MCF 10A (cell line): ENCODE measurements around the gene NOD2. TPM values are rescaled to one million over a fixed set of nuclear protein-coding genes. Genes with fewer than 3 reads are reported as not detected.
A peak's percentile ranks its signal among the peaks of the same experiment; 100 is the strongest.

Source experiments
- BruUV-seq: library from RNA; stranded (reverse); fragments of 400-500 nt; replicated peaks from 2 replicates; lab custom pipeline; 2021; lab: Mats Ljungman, UMichigan
- CTCF ChIA-PET: fragments of 300-600 bp; sonication (Branson Sonifier 250); formaldehyde crosslinking; extraction: SDS; loops from one replicate; lab custom pipeline; 2021; ENCODE audit warnings: antibody characterized with exemption, inconsistent platforms; lab: Yijun Ruan, JAX
- POLR2A ChIA-PET: fragments of 300-600, 350-650 bp; sonication (Branson Sonifier 250); formaldehyde crosslinking; extraction: SDS; loops from one replicate; lab custom pipeline; 2020; ENCODE audit warnings: antibody characterized with exemption, inconsistent platforms; lab: Yijun Ruan, JAX
- DNase-seq: peaks from one replicate; pipeline ENCODE4 v3.0.0-alpha.2; 2018; ENCODE audit not compliant: unreplicated experiment
- H3K27ac Mint-ChIP-seq: one replicate; pipeline ENCODE4 v1.8.0; 2022; ENCODE audit warnings: mild to moderate bottlenecking, low read depth, mixed read lengths; ENCODE audit not compliant: unreplicated experiment
- H3K27me3 Mint-ChIP-seq: one replicate; pipeline ENCODE4 v1.8.0; 2022; ENCODE audit warnings: mixed read lengths; ENCODE audit not compliant: insufficient read depth, unreplicated experiment
- H3K36me3 Mint-ChIP-seq: one replicate; pipeline ENCODE4 v1.8.0; 2022; ENCODE audit warnings: mild to moderate bottlenecking, moderate library complexity, mixed read lengths; ENCODE audit not compliant: insufficient read depth, unreplicated experiment
- H3K4me1 Mint-ChIP-seq: one replicate; pipeline ENCODE4 v1.8.0; 2022; ENCODE audit warnings: mixed read lengths; ENCODE audit not compliant: insufficient read depth, unreplicated experiment
- H3K4me3 Mint-ChIP-seq: one replicate; pipeline ENCODE4 v1.8.0; 2022; ENCODE audit warnings: mild to moderate bottlenecking, moderate library complexity, mixed read lengths; ENCODE audit not compliant: unreplicated experiment
- H3K9me3 Mint-ChIP-seq: one replicate; pipeline ENCODE4 v1.8.0; 2022; ENCODE audit warnings: mixed read lengths; ENCODE audit not compliant: unreplicated experiment
- intact Hi-C: fragments of 100-400 bp; cut with micrococcal nuclease; formaldehyde crosslinking; loops from 2 replicates; pipeline ENCODE4 v1.14.1; 2022
- total RNA-seq: library from RNA; stranded (reverse); gene quantifications from 2 replicates; pipeline ENCODE4 v1.2.3, GENCODE V29; 2022
- TF ChIP-seq, protein P1 (sequence below): fragments of 200-600 bp; IDR thresholded peaks from one replicate; pipeline ENCODE4 v1.8.0; 2022; ENCODE audit warnings: antibody characterized with exemption, mild to moderate bottlenecking; ENCODE audit not compliant: unreplicated experiment

Gene NOD2
- total RNA-seq, 1 experiment from 2014 or later, result 1.7 TPM

DNA sequence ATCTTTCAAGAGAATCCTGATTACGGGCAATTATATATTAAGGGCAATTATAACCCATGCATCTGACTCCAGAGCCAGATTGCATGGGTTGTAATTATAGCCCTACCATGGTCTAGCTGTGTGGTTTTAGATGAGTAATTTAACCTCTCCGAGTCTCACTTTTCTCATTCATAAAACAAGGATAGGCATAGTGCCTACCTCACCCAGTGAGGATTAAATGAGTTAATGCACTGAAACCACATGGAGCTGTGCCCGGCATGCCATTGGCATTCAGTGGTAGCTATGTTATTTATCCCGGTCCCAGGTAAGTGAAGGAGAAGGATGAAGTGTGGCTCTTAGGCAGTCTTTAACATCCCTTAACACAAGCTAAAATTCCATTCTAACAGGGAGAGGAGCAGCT is 18.6 kb upstream of the NOD2 start:
- TF ChIP-seq, protein P1, sequence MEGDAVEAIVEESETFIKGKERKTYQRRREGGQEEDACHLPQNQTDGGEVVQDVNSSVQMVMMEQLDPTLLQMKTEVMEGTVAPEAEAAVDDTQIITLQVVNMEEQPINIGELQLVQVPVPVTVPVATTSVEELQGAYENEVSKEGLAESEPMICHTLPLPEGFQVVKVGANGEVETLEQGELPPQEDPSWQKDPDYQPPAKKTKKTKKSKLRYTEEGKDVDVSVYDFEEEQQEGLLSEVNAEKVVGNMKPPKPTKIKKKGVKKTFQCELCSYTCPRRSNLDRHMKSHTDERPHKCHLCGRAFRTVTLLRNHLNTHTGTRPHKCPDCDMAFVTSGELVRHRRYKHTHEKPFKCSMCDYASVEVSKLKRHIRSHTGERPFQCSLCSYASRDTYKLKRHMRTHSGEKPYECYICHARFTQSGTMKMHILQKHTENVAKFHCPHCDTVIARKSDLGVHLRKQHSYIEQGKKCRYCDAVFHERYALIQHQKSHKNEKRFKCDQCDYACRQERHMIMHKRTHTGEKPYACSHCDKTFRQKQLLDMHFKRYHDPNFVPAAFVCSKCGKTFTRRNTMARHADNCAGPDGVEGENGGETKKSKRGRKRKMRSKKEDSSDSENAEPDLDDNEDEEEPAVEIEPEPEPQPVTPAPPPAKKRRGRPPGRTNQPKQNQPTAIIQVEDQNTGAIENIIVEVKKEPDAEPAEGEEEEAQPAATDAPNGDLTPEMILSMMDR, result no peak
- intact Hi-C loops, result no loop called here
- Mint-ChIP-seq H3K36me3 (no peaks in the 10 kb centered on the region), H3K27me3 (no peaks in the 10 kb centered on the region), H3K4me3 (no peak overlapping the region), H3K27ac (no peak overlapping the region), H3K4me1 (no peaks in the 10 kb centered on the region), H3K9me3 (peaks cover 15% of the 10 kb centered on the region)
- POLR2A ChIA-PET, result interaction anchor here (0.7 to 1.1 kb wide), 2 partner anchors 16 to 67 kb away, joined by 3 to 4 read pairs; partner anchors contain the start of gene CYLD
- CTCF ChIA-PET, result interaction anchor here (0.6 to 14.5 kb wide), 7 partner anchors 9 to 1290 kb away, joined by 3 to 251 read pairs (median 7); partner anchors contain the start of genes BRD7 and CYLD
- DNase-seq, result no peak
- BruUV-seq, result no TSS peak

DNA sequence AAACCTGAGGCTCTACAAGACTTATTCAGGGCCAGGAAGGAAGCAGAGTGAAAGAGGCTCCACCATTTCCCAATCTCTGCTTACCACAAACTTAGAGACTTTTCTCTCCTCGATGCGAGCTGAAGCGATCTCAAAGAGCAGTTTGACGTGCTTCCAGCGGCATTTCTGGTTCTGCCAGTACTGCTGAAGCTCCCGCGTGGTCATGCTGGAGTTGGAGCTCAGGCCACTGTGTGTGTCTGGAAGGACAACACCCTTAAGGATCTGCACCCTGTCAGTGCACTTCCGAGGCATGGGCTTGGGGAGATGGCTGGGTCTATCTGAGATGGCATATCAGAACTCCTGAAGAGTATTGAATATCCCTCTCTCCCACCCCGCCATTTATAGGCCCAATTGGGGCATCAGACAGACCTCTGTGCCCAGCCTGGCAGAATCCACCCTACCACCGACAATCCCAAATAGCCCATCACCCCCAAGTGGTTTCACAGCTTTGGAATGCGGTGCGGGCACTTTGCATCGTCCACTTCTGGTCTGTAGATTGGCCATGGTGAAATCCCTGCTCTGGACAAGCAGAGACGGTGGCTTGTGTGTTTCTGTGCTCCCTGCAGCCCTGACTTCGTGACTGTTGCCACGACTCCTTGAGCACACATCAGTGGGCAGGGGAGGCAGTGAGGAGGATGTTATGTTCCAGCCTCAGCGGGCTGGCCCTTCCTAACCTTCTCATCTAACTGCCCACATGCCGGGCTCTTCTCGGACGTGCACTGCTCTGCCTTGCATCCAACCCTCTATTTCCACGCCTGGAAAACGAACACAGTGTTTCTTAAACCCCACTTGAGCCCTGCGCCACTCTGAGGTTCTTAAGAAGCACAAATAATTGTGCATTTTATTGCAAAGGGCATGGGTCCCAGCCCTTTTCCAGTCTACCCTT is 17.5 kb upstream of the NOD2 start:
- intact Hi-C loops, result loop anchor here (1.0 kb wide), 1 partner anchor 130 kb away; no protein-coding TSS in a partner anchor
- Mint-ChIP-seq H3K9me3 (peaks cover 15% of the 10 kb centered on the region), H3K4me1 (no peaks in the 10 kb centered on the region), H3K27me3 (no peaks in the 10 kb centered on the region), H3K36me3 (no peaks in the 10 kb centered on the region), H3K27ac (peak overlapping the region; percentile 37), H3K4me3 (no peak overlapping the region)
- TF ChIP-seq, protein P1, result no peak
- POLR2A ChIA-PET, result interaction anchor here (0.6 kb wide), 1 partner anchor 1063 kb away, joined by 3 read pairs; no protein-coding TSS in a partner anchor
- DNase-seq, result no peak
- BruUV-seq, result no TSS peak
- CTCF ChIA-PET, result interaction anchor here (1.2 to 14.5 kb wide), 8 partner anchors 10 to 131 kb away, joined by 3 to 251 read pairs (median 5); partner anchors contain the start of gene CYLD

DNA sequence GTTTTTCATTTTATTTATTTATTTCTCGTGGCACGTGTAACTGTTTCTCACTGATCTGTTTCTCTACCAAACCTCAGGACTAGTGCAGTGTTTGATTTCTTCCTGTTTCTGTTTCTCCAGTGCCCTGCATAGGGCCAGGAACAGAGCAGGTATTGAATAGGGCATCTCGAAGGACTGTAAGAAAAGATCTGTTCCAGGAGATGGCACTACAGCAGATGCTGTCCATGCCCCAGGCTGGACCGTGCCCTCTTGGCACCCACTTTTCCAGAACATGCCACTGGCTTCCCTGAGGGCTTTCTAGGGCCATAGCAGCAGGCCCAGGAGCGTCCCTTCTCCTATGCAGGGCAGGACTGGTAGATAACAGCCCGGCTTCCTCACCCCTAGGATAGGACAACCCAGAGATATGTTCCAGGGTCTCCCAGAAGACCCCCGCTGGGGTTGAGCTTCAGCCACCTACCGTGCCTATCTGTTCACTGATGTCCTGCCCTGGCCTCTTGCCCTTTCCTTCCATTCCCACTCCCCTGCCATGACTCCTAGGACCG is 16.7 kb upstream of the NOD2 start:
- BruUV-seq, result no TSS peak
- POLR2A ChIA-PET, result interaction anchor here (0.6 kb wide), 1 partner anchor 1064 kb away, joined by 3 read pairs; no protein-coding TSS in a partner anchor
- intact Hi-C loops, result loop anchor here (1.0 kb wide), 1 partner anchor 130 kb away; no protein-coding TSS in a partner anchor
- Mint-ChIP-seq H3K27me3 (no peaks in the 10 kb centered on the region), H3K9me3 (peaks cover 9% of the 10 kb centered on the region), H3K4me3 (no peak overlapping the region), H3K36me3 (no peaks in the 10 kb centered on the region), H3K27ac (no peak overlapping the region), H3K4me1 (no peaks in the 10 kb centered on the region)
- DNase-seq, result no peak
- CTCF ChIA-PET, result interaction anchor here (0.6 to 8.1 kb wide), 8 partner anchors 10 to 654 kb away, joined by 3 to 98 read pairs (median 4); no protein-coding TSS in a partner anchor
- TF ChIP-seq, protein P1, result no peak

DNA sequence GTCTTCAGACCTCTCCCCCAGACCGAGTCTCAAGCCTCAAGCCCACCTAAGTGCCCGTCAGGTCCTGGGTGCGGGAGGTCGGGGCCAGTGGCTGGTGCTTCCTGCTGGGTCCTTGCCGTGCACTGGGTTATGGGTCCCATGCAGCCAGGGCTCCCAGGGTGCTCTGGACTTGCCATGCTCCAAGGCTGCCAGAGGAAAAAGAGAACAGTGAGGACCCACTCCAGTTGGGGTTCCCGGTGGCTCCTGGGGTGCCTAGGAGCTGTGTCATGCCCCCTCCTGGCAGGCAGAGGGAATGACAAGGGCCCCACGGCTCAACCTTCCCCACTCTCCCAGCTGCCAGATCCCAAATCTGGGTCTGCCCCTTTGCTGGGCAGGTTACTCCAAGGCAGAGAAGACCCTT is 16.1 kb upstream of the NOD2 start:
- Mint-ChIP-seq H3K36me3 (no peaks in the 10 kb centered on the region), H3K4me3 (no peak overlapping the region), H3K4me1 (no peaks in the 10 kb centered on the region), H3K9me3 (peaks cover 8% of the 10 kb centered on the region), H3K27ac (no peak overlapping the region), H3K27me3 (no peaks in the 10 kb centered on the region)
- intact Hi-C loops, result no loop called here
- ChIA-PET POLR2A (interaction anchor here (1.2 kb wide), 1 partner anchor 11 kb away, joined by 3 read pairs; no protein-coding TSS in a partner anchor), CTCF (interaction anchor here (0.6 to 8.1 kb wide), 12 partner anchors 10 to 655 kb away, joined by 3 to 98 read pairs (median 4); no protein-coding TSS in a partner anchor)
- TF ChIP-seq, protein P1, result peak; percentile 36
- BruUV-seq, result no TSS peak
- no peak for DNase-seq
